HepG2 (cell line): Measurements from ENCODE around the gene INKA2. TPM values are rescaled to one million over a fixed set of nuclear protein-coding genes. Genes with fewer than 3 reads are reported as not detected.

Source experiments
- ASH2L ChIP-seq: fragments of 300-600, 200-600 bp; sonication (generic); IDR thresholded peaks from 2 replicates; pipeline ENCODE4 v1.7.0; 2017; ENCODE audit warnings: low read depth, mild to moderate bottlenecking, moderate library complexity, mixed read lengths, low read length; ENCODE audit not compliant: insufficient read length
- BORCS8-MEF2B ChIP-seq: sonication (generic); formaldehyde crosslinking; IDR thresholded peaks from 2 replicates; pipeline ENCODE4 v1.8.0; 2022; ENCODE audit warnings: mild to moderate bottlenecking, missing genetic modification reagents
- CCAR2 ChIP-seq: fragments of 200-400 bp; formaldehyde crosslinking; optimal IDR thresholded peaks from 2 replicates; pipeline ENCODE3; 2018; ENCODE audit warnings: low read depth, mild to moderate bottlenecking, low read length, moderate library complexity
- KLF6 ChIP-seq: IDR thresholded peaks from 2 replicates; pipeline ENCODE4 v1.8.0; 2016; ENCODE audit warnings: missing biosample characterization, missing genetic modification reagents
- NONO ChIP-seq, 2 experiments: fragments of 450-650 bp in 1 of 2; sonication (generic) in 1 of 2; formaldehyde crosslinking in 1 of 2; IDR thresholded peaks in 1 of 2; conservative IDR thresholded peaks in 1 of 2; 2 replicates each; pipeline versions ENCODE4 v1.6.1 to v1.8.0; 2017 to 2022; ENCODE audit warnings: mild to moderate bottlenecking in 1 of 2, missing genetic modification reagents in 1 of 2, moderate library complexity in 1 of 2
- NRL ChIP-seq: sonication (generic); formaldehyde crosslinking; IDR thresholded peaks from 2 replicates; pipeline ENCODE4 v1.5.0; 2020; ENCODE audit warnings: missing genetic modification reagents, mild to moderate bottlenecking, moderate library complexity, borderline replicate concordance
- POLR2A ChIP-seq, 2 experiments: IDR thresholded peaks; 2 replicates each; pipeline ENCODE4 v1.6.1; 2011; ENCODE audit warnings: low read depth in 2 of 2, low read length in 2 of 2, mild to moderate bottlenecking in 1 of 2, moderate library complexity in 1 of 2; ENCODE audit not compliant: insufficient read depth in 1 of 2
- REXO4 ChIP-seq: sonication (generic); formaldehyde crosslinking; IDR thresholded peaks from 2 replicates; pipeline ENCODE4 v1.8.0; 2022; ENCODE audit warnings: missing genetic modification reagents, mild to moderate bottlenecking, borderline replicate concordance
- SNAPC2 ChIP-seq: sonication (generic); formaldehyde crosslinking; IDR thresholded peaks from 2 replicates; pipeline ENCODE4 v1.8.1; 2022; ENCODE audit warnings: mild to moderate bottlenecking, missing genetic modification reagents
- TEAD3 ChIP-seq: optimal IDR thresholded peaks from 2 replicates; pipeline ENCODE3; 2016; ENCODE audit warnings: borderline replicate concordance
- ZBTB2 ChIP-seq: sonication (generic); formaldehyde crosslinking; IDR thresholded peaks from 2 replicates; pipeline ENCODE4 v1.8.0; 2022; ENCODE audit warnings: low read depth, missing genetic modification reagents
- ZFP36L1 ChIP-seq: sonication (generic); formaldehyde crosslinking; IDR thresholded peaks from 2 replicates; pipeline ENCODE4 v1.8.0; 2022; ENCODE audit warnings: mild to moderate bottlenecking, missing genetic modification reagents, moderate library complexity
- ZMYM3 ChIP-seq: sonication (generic); formaldehyde crosslinking; IDR thresholded peaks from 2 replicates; pipeline ENCODE4 v1.5.1; 2020; ENCODE audit warnings: mild to moderate bottlenecking, missing genetic modification reagents
- ZNF230 ChIP-seq: sonication (generic); formaldehyde crosslinking; IDR thresholded peaks from 2 replicates; pipeline ENCODE4 v1.4.0; 2020; ENCODE audit warnings: mild to moderate bottlenecking, missing genetic modification reagents
- ZNF546 ChIP-seq: sonication (generic); formaldehyde crosslinking; conservative IDR thresholded peaks from 2 replicates; pipeline ENCODE4 v1.8.1; 2023; ENCODE audit warnings: mild to moderate bottlenecking, missing genetic modification reagents
- ZNF670 ChIP-seq: sonication (generic); formaldehyde crosslinking; IDR thresholded peaks from 2 replicates; pipeline ENCODE4 v1.8.0; 2022; ENCODE audit warnings: mild to moderate bottlenecking, missing genetic modification reagents, borderline replicate concordance
- ZNF788 ChIP-seq: sonication (generic); formaldehyde crosslinking; IDR thresholded peaks from 2 replicates; pipeline ENCODE4 v1.5.0; 2020; ENCODE audit warnings: mild to moderate bottlenecking, missing genetic modification reagents, borderline replicate concordance
- ZSCAN22 ChIP-seq: sonication (generic); formaldehyde crosslinking; IDR thresholded peaks from 2 replicates; pipeline ENCODE4 v1.4.0; 2020; ENCODE audit warnings: mild to moderate bottlenecking, missing genetic modification reagents
- polyA plus RNA-seq, 8 experiments: library from polyadenylated mRNA; depleted of rRNA in 3 of 8; stranded (reverse) in 7 of 8; unstranded in 1 of 8; fragments of >200 nt; fragmentation: Illumina TruSeq in 4 of 8; extraction: Trizol in 4 of 8; gene quantifications; 2 replicates each; pipeline versions ENCODE4 v1.2.1 to v1.2.3, GENCODE V29; 2011 to 2016; ENCODE audit warnings: low read depth in 4 of 8, missing spikeins in 1 of 8, mixed read lengths in 1 of 8; ENCODE audit not compliant: insufficient read depth in 1 of 8
- total RNA-seq, 5 experiments: library from RNA; depleted of rRNA; stranded (reverse); fragments of >200 nt; fragmentation: Illumina TruSeq; extraction: Trizol; gene quantifications; 2 replicates each; pipeline ENCODE4 v1.2.3, GENCODE V29; 2016; ENCODE audit warnings: low read depth in 1 of 5
- TF ChIP-seq, protein P1 (sequence below): sonication (generic); formaldehyde crosslinking; IDR thresholded peaks from 2 replicates; pipeline ENCODE4 v1.8.1; 2022; ENCODE audit warnings: low read depth, mild to moderate bottlenecking, missing genetic modification reagents
- TF ChIP-seq, protein P2 (sequence below): sonication (generic); formaldehyde crosslinking; IDR thresholded peaks from 2 replicates; pipeline ENCODE4 v1.4.0; 2020; ENCODE audit warnings: missing genetic modification reagents, mild to moderate bottlenecking, borderline replicate concordance
- TF ChIP-seq, protein P3 (sequence below): IDR thresholded peaks from 2 replicates; pipeline ENCODE4 v1.6.1; 2016; ENCODE audit warnings: low read depth, control low read depth
- TF ChIP-seq, protein P4 (sequence below): sonication (generic); formaldehyde crosslinking; IDR thresholded peaks from 2 replicates; pipeline ENCODE4 v1.4.0; 2020; ENCODE audit warnings: missing genetic modification reagents

INKA2 gene
- total and polyA plus RNA-seq, 2 of the 13 experiments (the other 11 are each of a cell fraction or from before 2014, with no cell fraction given): 2.6 to 4.6 TPM

DNA sequence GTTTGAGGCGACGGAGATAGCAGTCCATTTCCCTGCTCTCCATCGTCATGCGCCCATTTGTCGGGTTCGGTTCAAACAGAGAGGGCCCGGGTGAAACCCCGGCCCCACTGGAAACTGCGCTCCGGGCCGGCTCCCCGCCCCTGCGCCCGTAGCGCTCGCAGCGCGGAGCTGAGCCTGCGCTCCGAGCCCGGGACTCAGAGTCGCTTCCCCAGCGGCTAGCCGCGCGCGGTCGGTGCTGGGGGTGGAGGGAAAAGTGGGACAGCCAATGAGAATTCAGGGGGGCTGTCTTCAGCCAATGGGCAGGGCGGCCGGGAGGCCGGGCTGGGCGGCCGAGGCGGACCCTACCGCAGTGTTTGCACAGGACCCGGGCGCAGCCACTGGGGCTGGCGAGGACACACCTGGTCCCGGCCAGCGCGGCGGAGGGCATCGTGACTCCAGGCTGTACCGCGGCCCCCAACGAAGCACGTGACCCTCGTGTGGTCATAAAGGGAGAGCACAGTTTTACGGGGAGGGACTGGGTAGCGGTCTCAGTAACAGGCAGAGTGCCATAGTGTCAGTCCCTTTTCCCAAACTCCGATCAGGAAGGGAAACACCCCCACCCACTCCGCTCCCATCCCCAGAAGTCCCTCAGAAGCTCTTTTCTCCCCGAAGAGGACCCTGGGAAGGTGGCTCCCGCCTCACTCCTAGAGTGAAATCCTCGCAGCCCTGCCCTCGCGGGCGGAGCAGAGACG lies at the start of gene INKA2 (continued):
- TF ChIP-seq ZBTB2 (CRISPR knock-in tag): peak; percentile 62; the same call in 1 of the 2 replicates
- no peak; the same call in 1 of the 2 replicates for TF ChIP-seq ZSCAN22 (CRISPR knock-in tag)
- TF ChIP-seq ZFP36L1 (CRISPR knock-in tag): peak; percentile 60; the same call in 1 of the 2 replicates
- peak; percentile 61 to 75; a peak in 3 of 4 replicates for TF ChIP-seq POLR2A (IDR thresholded peaks at IDR 0.05; ENCODE audit: insufficient read depth in 1 of 2, low read depth in 2 of 2, low read length in 2 of 2)
- peak; percentile 73; the same call in 1 of the 2 replicates for TF ChIP-seq ZNF788 (CRISPR knock-in tag)
- TF ChIP-seq KLF6 (CRISPR knock-in tag): peak; percentile 65; the same call in 1 of the 2 replicates
- no peak; the same call in 1 of the 2 replicates for TF ChIP-seq ZNF670 (CRISPR knock-in tag)
- TF ChIP-seq NRL (CRISPR knock-in tag): peak; percentile 86
- peak; percentile 31 for TF ChIP-seq ZNF230 (CRISPR knock-in tag)
- TF ChIP-seq, protein P1, sequence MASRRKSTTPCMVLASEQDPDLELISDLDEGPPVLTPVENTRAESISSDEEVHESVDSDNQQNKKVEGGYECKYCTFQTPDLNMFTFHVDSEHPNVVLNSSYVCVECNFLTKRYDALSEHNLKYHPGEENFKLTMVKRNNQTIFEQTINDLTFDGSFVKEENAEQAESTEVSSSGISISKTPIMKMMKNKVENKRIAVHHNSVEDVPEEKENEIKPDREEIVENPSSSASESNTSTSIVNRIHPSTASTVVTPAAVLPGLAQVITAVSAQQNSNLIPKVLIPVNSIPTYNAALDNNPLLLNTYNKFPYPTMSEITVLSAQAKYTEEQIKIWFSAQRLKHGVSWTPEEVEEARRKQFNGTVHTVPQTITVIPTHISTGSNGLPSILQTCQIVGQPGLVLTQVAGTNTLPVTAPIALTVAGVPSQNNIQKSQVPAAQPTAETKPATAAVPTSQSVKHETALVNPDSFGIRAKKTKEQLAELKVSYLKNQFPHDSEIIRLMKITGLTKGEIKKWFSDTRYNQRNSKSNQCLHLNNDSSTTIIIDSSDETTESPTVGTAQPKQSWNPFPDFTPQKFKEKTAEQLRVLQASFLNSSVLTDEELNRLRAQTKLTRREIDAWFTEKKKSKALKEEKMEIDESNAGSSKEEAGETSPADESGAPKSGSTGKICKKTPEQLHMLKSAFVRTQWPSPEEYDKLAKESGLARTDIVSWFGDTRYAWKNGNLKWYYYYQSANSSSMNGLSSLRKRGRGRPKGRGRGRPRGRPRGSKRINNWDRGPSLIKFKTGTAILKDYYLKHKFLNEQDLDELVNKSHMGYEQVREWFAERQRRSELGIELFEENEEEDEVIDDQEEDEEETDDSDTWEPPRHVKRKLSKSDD: no peak
- TF ChIP-seq, protein P2, sequence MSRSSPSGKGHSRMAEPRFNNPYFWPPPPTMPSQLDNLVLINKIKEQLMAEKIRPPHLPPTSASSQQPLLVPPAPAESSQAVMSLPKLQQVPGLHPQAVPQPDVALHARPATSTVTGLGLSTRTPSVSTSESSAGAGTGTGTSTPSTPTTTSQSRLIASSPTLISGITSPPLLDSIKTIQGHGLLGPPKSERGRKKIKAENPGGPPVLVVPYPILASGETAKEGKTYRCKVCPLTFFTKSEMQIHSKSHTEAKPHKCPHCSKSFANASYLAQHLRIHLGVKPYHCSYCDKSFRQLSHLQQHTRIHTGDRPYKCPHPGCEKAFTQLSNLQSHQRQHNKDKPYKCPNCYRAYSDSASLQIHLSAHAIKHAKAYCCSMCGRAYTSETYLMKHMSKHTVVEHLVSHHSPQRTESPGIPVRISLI (CRISPR knock-in tag): no peak
- no peak for TF ChIP-seq CCAR2
- TF ChIP-seq BORCS8-MEF2B (CRISPR knock-in tag): peak; percentile 86
- peak; percentile 39; the same call in 1 of the 2 replicates for TF ChIP-seq ZMYM3 (CRISPR knock-in tag)
- TF ChIP-seq REXO4 (CRISPR knock-in tag): peak; percentile 78; the same call in 1 of the 2 replicates
- TF ChIP-seq ASH2L: peak; percentile 79
- no peak; the same call in 1 of the 2 replicates for TF ChIP-seq ZNF546 (CRISPR knock-in tag)
- no peak for TF ChIP-seq SNAPC2 (CRISPR knock-in tag)
- TF ChIP-seq NONO (IDR thresholded peaks at IDR 0.05): no peak
- TF ChIP-seq NONO (CRISPR knock-in tag; conservative IDR thresholded peaks at IDR 0.05): peak; percentile 79
- TF ChIP-seq TEAD3 (CRISPR knock-in tag): peak; percentile 53
- TF ChIP-seq, protein P3, sequence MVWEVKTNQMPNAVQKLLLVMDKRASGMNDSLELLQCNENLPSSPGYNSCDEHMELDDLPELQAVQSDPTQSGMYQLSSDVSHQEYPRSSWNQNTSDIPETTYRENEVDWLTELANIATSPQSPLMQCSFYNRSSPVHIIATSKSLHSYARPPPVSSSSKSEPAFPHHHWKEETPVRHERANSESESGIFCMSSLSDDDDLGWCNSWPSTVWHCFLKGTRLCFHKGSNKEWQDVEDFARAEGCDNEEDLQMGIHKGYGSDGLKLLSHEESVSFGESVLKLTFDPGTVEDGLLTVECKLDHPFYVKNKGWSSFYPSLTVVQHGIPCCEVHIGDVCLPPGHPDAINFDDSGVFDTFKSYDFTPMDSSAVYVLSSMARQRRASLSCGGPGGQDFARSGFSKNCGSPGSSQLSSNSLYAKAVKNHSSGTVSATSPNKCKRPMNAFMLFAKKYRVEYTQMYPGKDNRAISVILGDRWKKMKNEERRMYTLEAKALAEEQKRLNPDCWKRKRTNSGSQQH (CRISPR knock-in tag): 0 out of 2 replicates have a peak, but pooled peaks have one; percentile 49
- TF ChIP-seq, protein P4, sequence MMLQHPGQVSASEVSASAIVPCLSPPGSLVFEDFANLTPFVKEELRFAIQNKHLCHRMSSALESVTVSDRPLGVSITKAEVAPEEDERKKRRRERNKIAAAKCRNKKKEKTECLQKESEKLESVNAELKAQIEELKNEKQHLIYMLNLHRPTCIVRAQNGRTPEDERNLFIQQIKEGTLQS (CRISPR knock-in tag): no peak
